SU-DHL-6 (cell line): Measurements from ENCODE around the gene HIGD2B.

Experiments
- CTCF ChIP-seq: fragments of 200-600 bp; sonication (generic); IDR thresholded peaks from one replicate; pipeline ENCODE4 v1.5.1; 2017; ENCODE audit warnings: antibody characterized with exemption, mild to moderate bottlenecking, low read length, moderate library complexity; ENCODE audit not compliant: insufficient read depth, poor library complexity, severe bottlenecking
- EZH2phosphoT487 ChIP-seq: fragments of 200-600 bp; sonication (generic), shearing (Covaris generic); conservative IDR thresholded peaks from 2 replicates; pipeline ENCODE4 v1.6.1; 2018; ENCODE audit warnings: mild to moderate bottlenecking, antibody characterized with exemption, low read length, moderate library complexity, mixed read lengths

- TF ChIP-seq CTCF (no peak), EZH2phosphoT487 (no peak)
These were observed at the start of gene HIGD2B, which contains the start of gene BBS4 for GRCh38 chr15:72685925-72686794.
